OCI-LY7 (cell line): ENCODE results near the gene DERL3.

Experiments used
- EZH2phosphoT487 ChIP-seq: fragments of 200-600 bp; sonication (generic); IDR thresholded peaks from 2 replicates; pipeline ENCODE4 v1.6.1; 2018; ENCODE audit warnings: low read depth, borderline replicate concordance, mild to moderate bottlenecking, mixed run types, antibody characterized with exemption, low read length, moderate library complexity, mixed read lengths
- TF ChIP-seq, protein P1 (sequence below): fragments of 200-600 bp; sonication (generic); conservative IDR thresholded peaks from 2 replicates; pipeline ENCODE4 v1.5.1; 2014; ENCODE audit warnings: mild to moderate bottlenecking, antibody characterized with exemption, low read length, moderate library complexity, mixed read lengths

DNA sequence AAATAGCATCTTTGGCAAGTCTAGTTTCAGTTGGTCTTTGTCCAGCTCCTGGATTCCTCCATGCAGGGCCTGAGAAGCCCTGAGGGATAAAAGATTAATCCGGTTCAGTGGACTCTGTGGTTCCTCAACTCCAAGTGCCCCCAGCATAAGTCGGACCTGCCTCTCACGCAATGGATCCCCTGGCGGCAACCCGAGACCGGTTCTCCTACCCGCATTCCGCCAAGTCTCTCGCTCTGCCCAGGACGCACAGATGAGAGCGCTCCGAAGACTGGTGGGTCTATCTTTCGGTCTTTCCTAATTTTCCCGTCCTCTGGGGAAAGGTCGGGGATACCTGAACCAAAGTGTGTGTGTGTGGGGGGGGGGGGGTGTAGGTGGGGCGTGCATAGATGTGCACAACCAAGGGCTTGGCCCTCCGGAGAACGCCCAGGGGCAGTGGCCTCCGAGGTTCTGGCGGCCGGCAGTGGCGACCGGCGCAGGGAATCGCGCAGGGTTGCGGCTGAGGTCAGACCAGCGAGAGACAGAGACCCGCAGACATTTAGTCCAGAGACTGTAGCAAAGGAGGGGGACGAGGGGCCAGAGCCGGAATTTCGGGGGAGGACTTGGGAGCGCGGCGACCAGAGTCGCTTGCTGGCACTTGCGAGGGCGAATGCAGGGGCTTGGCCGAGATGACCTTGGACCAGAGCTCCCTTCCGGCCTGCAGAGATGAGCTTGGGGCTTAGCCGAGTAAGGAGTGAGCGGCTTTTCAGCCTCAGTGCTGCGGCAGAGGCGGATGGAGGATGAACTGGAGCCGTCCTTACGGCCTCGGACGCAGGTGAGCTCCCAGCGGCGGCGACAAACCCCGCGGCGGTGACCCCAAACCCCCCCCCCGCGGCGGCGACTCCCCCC, 18.2 kb upstream of the DERL3 start:
- TF ChIP-seq EZH2phosphoT487: no peak
- TF ChIP-seq, protein P1, sequence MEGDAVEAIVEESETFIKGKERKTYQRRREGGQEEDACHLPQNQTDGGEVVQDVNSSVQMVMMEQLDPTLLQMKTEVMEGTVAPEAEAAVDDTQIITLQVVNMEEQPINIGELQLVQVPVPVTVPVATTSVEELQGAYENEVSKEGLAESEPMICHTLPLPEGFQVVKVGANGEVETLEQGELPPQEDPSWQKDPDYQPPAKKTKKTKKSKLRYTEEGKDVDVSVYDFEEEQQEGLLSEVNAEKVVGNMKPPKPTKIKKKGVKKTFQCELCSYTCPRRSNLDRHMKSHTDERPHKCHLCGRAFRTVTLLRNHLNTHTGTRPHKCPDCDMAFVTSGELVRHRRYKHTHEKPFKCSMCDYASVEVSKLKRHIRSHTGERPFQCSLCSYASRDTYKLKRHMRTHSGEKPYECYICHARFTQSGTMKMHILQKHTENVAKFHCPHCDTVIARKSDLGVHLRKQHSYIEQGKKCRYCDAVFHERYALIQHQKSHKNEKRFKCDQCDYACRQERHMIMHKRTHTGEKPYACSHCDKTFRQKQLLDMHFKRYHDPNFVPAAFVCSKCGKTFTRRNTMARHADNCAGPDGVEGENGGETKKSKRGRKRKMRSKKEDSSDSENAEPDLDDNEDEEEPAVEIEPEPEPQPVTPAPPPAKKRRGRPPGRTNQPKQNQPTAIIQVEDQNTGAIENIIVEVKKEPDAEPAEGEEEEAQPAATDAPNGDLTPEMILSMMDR: no peak
